Keratinocyte (primary cell): ENCODE data around the gene CMC4.

Source experiments
- CTCF ChIP-seq, 3 experiments: IDR thresholded peaks in 1 of 3; conservative IDR thresholded peaks in 1 of 3; optimal IDR thresholded peaks in 1 of 3; 2 replicates in 2 of 3; 3 replicates in 1 of 3; pipeline versions ENCODE3 to v1.5.1; 2011; ENCODE audit warnings: low read length in 3 of 3, mild to moderate bottlenecking in 3 of 3, moderate library complexity in 2 of 3, control low read depth in 1 of 3, inconsistent platforms in 1 of 3; ENCODE audit not compliant: insufficient read depth in 2 of 3; ENCODE audit errors: extremely low read depth in 1 of 3
- EZH2 ChIP-seq: IDR thresholded peaks from one replicate; pipeline ENCODE4 v1.6.1; 2012; ENCODE audit warnings: inconsistent platforms, mild to moderate bottlenecking, low read length, moderate library complexity

DNA sequence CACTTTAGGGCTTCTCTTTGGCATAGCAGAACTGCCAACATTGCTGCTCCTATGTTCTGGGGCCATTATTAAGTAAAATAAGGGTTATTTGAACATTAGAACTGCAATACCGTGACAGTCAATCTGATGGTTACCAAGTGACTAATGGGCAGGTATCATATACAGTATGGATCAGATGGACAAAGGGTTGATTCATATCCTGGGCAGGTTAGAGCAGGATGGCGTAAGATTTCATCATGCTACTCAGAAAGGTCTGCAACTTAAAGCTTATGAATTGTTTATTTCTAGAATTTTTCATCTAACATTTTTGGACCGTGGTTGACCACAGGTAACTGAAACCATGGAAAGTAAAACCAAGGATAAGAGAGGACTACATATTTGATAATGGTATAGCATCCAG, 41.2 kb upstream of the CMC4 start:
- TF ChIP-seq CTCF (optimal IDR thresholded peaks at IDR 0.05 in 1 of 3, IDR thresholded peaks at IDR 0.05 in 1 of 3, conservative IDR thresholded peaks at IDR 0.05 in 1 of 3; ENCODE audit: extremely low read depth in 1 of 3, insufficient read depth in 2 of 3, low read length in 3 of 3) (no peak), EZH2 (no peak)
